ENCODE results near the gene RAD51AP2. TPM values are rescaled to one million over a fixed set of nuclear protein-coding genes. Genes with fewer than 3 reads are reported as not detected.

Gene RAD51AP2
- polyA plus RNA-seq, 3 donors: not detected

GRCh38 chr2:17543131-17543660, 25.0 kb upstream of the RAD51AP2 start:
- H3K27ac Mint-ChIP-seq: no peak overlapping the region
- no peak overlapping the region for H3K4me3 Mint-ChIP-seq
- Histone ChIP-seq H3K27me3 (ENCODE audit: control insufficient read depth in 2 of 2, insufficient read depth in 2 of 2, low read length in 2 of 2) (peaks cover 50 to 70% of the 10 kb centered on the region in 2 donors), H4K20me1 (ENCODE audit: insufficient read depth, low read length) (no peaks in the 10 kb centered on the region), H3K9ac (ENCODE audit: insufficient read depth, low read length, poor library complexity, severe bottlenecking) (no peak overlapping the region), H3K36me3 (replicated peaks in 1 of 2; ENCODE audit: control insufficient read depth in 1 of 2, insufficient read depth in 2 of 2, low read length in 2 of 2) (no peaks in the 10 kb centered on the region), H3K27ac (ENCODE audit: low read depth in 1 of 2, low read length in 2 of 2) (no peak overlapping the region), H3K9me3 (replicated peaks in 1 of 2; ENCODE audit: control insufficient read depth in 1 of 2, insufficient read depth in 1 of 2, low read length in 2 of 2) (peaks cover 2 to 19% of the 10 kb centered on the region in 2 donors), H2AFZ (ENCODE audit: insufficient read depth, low read depth, low read length, poor library complexity, severe bottlenecking) (no peak overlapping the region), H3K79me2 (ENCODE audit: insufficient read depth, low read length) (no peaks in the 10 kb centered on the region), H3K4me3 (replicated peaks in 1 of 3; ENCODE audit: low read depth in 2 of 3, low read length in 3 of 3) (no peak overlapping the region), H3K4me1 (ENCODE audit: control insufficient read depth in 1 of 2, insufficient read depth in 2 of 2, low read length in 2 of 2) (peaks cover 0 to 5% of the 10 kb centered on the region in 2 donors), H3K4me2 (replicated peaks; ENCODE audit: extremely low read depth, low read length, poor library complexity, severe bottlenecking) (no peak overlapping the region)
- 59% methylated on average over 3 of the region's 6 CpGs for WGBS (ENCODE audit: insufficient coverage)
- DNase-seq: no peak
- TF ChIP-seq CTCF (IDR thresholded peaks at IDR 0.05): no peak
- H3K9me3 Mint-ChIP-seq: peaks cover 0 to 11% (median 4%) of the 10 kb centered on the region in 7 donors
- H3K36me3 Mint-ChIP-seq: no peaks in the 10 kb centered on the region
- H3K4me1 Mint-ChIP-seq: peaks cover 4% of the 10 kb centered on the region
- intact Hi-C loops (cut with micrococcal nuclease): no loop called here
- H3K27me3 Mint-ChIP-seq (ENCODE audit: low read depth in 3 of 3): peaks cover 48 to 53% (median 51%) of the 10 kb centered on the region in 3 donors

- Histone ChIP-seq H3K79me2 (ENCODE audit: insufficient read depth, low read length) (no peaks in the 10 kb centered on the region), H3K9ac (ENCODE audit: insufficient read depth, low read length, poor library complexity, severe bottlenecking) (no peak overlapping the region), H3K4me3 (replicated peaks in 1 of 3; ENCODE audit: low read depth in 2 of 3, low read length in 3 of 3) (no peak overlapping the region), H2AFZ (ENCODE audit: insufficient read depth, low read depth, low read length, poor library complexity, severe bottlenecking) (no peak overlapping the region), H3K4me1 (ENCODE audit: control insufficient read depth in 1 of 2, insufficient read depth in 2 of 2, low read length in 2 of 2) (peaks cover 0 to 5% of the 10 kb centered on the region in 2 donors), H3K4me2 (replicated peaks; ENCODE audit: extremely low read depth, low read length, poor library complexity, severe bottlenecking) (no peak overlapping the region), H3K9me3 (replicated peaks in 1 of 2; ENCODE audit: control insufficient read depth in 1 of 2, insufficient read depth in 1 of 2, low read length in 2 of 2) (peaks cover 2 to 19% of the 10 kb centered on the region in 2 donors), H3K27ac (ENCODE audit: low read depth in 1 of 2, low read length in 2 of 2) (no peak overlapping the region), H4K20me1 (ENCODE audit: insufficient read depth, low read length) (no peaks in the 10 kb centered on the region), H3K27me3 (ENCODE audit: control insufficient read depth in 2 of 2, insufficient read depth in 2 of 2, low read length in 2 of 2) (peaks cover 58 to 78% of the 10 kb centered on the region in 2 donors), H3K36me3 (replicated peaks in 1 of 2; ENCODE audit: control insufficient read depth in 1 of 2, insufficient read depth in 2 of 2, low read length in 2 of 2) (no peaks in the 10 kb centered on the region)
- no peak overlapping the region for H3K27ac Mint-ChIP-seq
- WGBS (ENCODE audit: insufficient coverage): no CpG with 5 or more reads among the region's 2 CpGs
- peaks cover 0 to 11% (median 4%) of the 10 kb centered on the region in 7 donors for H3K9me3 Mint-ChIP-seq
- H3K4me3 Mint-ChIP-seq: no peak overlapping the region
- no peak for TF ChIP-seq CTCF (IDR thresholded peaks at IDR 0.05)
- H3K27me3 Mint-ChIP-seq (ENCODE audit: low read depth in 3 of 3): peaks cover 52 to 60% (median 54%) of the 10 kb centered on the region in 3 donors
- H3K4me1 Mint-ChIP-seq: peaks cover 4% of the 10 kb centered on the region
- no peaks in the 10 kb centered on the region for H3K36me3 Mint-ChIP-seq
- DNase-seq: no peak
- intact Hi-C loops (cut with micrococcal nuclease): no loop called here
These were observed 24.2 kb upstream of the RAD51AP2 start for GRCh38 chr2:17542471-17542870.

Measured in CD14-positive monocyte (primary cell).